Stimulated activated CD8-positive, alpha-beta memory T cell treated with anti-CD3 and anti-CD28 coated beads, Interleukin-7, amount 100 ng/mL, for 48 hours (primary cell): ENCODE results near the gene S100A7.

Source experiments
- DNase-seq, 2 donors: peaks; one replicate each; pipeline ENCODE4 v3.0.0-alpha.2; 2020; ENCODE audit warnings: low read depth in 1 of 2; ENCODE audit errors: extremely low read depth in 1 of 2

Gene S100A7

DNA sequence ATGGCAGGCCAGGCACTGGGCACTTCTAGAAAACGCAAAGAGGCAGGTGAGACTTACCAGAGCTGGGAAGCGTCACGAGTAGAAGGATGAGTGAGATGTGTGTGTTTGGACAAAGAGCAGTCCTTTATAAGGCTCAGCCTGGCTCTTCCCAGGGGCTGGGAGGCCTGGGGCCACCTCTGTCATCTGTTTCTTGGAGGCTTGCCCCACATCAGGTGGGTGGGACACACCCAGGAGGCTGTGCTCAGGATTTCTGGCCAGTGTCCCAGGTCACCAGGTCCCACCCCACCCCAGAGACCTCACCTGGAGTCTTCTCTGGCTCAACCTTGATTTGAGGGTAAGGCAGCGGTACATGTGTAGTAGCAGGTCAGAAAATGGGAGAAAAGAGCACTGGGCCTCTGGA lies at the start of gene S100A7:
Gene S100A7 (minus strand): TSS at position 101 of the 400 bp plus-strand sequence. CDS start 1,638 bp downstream, outside the sequence.
- DNase-seq: no peak

DNA sequence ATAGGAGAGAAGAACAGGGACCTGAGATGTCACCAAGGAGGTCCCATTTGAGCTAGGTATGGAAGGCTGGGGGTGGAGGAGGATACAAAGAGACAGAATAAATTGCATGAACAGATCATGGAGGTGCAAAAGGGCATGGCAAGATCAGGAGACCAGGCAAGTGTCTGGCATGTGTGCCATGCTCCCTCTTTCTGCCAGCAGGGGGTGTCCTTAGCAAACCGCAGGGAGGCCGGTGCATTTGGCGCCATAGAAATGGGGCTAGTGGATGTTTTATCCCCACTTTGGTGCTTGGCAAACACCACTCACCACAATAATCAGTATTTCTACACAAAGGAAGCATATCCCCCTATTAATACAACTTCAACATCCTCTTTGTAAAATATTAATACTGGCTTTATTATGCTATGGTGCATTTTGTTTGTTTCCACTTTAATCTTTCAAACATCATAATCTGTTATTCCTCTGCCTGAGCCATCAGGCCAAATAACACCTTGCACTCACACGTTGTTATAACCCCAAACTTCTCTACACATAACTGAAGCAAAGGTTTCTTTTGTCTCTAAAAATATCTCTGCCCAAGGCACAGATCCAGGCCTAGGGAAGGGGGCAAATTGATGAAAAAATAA lies 49.4 kb upstream of the S100A7 start:
- peak; percentile 45 to 51 for DNase-seq

DNA sequence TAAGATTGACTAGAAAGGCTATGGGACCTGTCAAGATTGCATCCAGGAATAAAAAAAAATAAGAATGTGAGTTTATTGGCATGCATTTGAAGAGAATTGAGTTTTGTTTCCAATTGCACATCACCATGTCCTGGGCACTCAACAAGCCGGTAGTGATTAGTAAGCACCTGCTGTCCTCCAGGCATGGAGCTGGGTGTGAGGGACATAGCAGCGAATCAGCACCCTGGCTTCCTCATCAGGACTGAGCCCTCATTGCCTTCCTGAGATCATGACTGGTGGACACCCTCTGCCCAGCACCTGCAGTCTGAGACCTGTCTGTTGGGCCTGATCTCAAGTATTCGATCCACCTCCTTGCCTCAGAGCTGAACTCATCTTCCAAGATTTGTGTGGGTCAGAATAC lies 48.6 kb upstream of the S100A7 start:
- DNase-seq: no peak

DNA sequence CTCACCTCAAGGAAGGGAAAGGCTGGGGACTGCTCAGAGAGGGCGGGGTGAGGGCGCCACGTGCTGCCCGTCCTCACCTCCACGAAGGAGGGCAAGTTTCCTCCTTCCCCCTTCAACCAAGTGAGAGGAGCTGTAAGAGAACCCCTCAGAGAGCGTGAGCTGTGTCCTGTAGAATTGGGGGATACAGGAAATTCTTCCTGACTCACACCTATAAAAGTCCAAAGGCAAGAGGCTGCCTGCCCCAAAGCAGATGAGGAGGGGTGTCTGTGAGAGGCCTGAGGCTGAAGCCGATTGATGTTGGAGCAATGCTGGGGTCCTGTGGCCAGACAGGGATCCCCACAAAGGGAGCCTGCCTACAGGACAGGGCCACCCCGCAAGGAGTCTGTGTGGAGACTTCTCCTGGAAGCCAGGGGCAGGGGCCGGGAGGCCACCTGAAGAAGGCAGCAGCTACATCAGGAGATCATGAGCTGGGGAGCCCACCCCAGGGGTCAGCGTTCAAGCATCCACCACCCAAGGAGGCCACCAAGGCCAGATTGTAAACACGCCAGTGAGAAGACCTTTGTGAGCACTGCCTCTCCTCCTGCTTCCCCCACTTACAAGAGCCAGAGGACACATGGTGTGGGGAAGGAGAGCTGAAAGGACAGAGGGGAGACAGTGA lies 47.6 kb upstream of the S100A7 start:
- no peak for DNase-seq

DNA sequence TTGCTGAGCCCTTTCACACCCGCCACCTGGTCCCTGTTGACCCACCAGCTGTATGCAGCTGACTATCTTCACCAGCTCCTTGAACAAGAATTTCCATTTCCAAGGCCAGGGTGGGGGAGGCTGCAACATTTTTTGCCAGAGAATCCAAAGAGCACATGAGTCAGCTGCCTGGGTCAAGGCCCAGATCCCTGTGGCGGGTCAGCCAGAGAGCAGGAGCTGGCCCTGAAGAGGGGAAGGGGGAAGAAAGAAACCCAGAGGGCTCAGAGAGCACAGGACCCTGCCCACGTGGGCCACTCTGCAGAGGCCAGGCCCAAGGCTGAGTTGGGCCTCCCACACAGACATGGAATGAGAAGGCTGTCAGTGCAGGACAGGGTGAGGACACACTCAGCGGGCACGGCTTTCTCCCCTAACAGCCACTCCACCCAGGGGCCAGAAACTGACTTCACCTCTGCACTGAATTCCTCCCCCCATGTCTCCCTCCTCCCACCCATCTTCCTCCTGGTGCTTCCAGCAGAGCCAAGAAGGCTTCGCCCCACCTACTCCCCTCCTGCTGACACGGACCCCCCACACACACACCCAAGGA lies 46.5 kb upstream of the S100A7 start:
- no peak for DNase-seq

DNA sequence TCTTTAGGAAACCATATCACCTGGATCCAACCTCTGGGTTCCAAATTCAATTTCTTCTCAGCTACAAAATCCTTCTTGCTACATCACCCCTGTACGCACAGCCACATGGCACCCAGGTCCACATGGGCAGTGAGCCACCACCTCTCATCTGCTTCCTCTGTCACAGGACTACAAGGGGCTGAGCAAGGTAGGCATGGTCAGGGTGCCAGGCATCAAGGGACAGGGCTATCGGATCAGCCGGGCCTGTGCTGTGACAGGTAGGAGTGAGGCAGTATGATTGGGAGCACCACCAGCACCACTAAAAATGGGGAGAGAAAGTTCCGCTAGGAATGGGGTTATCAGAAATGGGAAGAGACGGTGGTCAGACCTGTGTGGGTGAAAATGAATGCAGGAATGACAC lies 45.9 kb upstream of the S100A7 start:
- no peak for DNase-seq

DNA sequence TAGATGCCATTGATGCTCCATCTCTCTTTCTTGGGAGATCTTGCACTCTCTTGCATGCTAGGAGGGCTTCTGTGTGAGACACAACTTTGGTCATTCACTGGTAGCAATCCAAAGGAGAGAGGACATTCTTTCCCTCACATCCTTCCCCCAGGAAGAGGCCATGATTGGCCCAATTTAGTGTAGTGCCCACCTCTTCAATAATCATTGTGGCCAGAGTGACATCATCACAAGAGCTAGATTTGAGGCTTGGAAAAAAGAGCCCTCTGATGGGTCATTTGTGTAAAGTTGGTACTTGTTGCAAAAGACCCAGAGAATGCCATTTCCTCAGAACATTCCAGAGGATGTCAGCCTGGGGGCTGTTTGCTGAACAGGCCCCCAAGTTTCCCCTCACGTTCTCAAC lies 45.1 kb upstream of the S100A7 start:
- DNase-seq: no peak

DNA sequence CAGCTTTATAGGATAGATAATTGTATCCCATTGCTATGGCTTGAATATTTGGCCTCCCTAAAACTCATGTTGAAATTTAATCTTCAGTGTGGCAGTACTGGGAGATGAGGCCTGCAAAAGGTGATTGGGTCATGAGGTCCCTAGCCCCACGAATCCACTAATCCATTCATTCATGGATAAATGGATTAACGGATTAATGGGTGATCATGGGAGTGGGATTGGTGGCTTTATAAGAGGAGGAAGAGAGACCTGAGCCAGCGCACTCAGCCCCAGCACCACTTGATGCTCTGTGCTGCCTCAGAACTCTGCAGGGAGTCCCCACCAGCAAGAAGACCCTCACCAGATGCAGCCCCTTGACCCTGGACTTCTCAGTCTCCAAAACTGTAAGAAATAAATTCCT lies 43.3 kb upstream of the S100A7 start:
- DNase-seq: no peak

DNA sequence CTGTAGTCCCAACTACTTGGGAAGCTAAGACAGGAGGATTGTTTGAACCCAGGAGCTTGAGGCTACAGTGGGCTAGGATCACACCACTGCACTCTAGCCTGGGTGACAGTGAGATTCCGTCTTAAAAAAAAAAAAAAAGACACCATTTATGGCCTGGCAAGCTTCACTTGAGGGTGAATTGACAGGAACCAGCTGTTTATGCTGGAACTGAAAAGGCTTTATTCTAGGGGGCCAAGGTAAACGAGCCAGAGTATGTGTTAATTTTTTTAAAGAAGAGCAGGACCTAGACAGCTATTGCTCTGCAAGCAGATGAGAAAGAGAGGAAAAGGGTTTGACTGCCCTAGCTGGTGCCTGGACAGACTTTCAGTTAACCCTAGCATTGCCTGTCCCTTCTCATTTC lies 38.3 kb upstream of the S100A7 start:
- no peak for DNase-seq

DNA sequence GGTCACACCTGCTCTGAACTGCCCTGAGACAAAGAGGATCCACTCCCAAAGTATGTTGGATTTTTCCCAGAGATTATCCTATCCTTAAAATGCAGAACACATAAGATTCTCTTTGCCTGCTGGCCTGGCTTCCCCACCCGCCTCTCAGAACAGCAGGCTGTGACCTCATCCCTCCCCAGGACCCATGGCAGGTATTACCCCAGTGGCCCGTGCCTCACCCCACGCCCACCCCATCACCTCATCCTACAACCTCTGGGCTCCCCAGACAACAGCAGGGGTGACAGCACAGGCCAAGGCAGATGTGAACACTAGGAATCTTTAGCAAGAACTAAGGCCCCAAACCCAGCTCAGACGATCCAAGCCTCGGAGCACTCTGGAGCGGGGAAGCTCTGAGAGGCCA lies 35.1 kb upstream of the S100A7 start:
- no peak for DNase-seq

DNA sequence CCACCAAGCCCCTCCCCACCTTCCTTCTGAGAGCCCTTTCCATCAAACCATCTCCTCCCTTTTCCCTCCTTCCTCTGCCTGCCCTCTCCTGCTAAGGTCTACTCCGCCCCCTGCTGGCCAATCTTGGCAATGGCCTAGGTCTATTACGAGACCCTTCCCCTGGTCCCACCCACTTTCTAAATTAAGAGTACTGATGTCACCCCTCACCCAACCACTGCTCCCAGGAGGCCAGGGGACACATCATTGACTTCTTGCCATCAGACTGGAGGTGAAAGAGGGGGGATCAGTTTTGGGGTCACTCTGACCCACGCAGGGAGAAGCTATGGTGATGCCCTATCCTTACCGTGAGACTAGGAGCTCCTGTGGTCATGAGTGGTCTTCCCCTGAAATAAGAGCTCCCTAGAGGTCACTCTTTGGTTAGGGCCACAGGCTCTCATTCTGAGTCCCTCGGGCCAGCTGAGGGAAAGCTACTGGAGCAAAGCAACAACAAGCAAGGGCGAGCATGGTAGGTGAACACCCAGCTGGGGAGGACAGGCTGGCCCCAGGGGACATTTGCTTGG lies 34.6 kb upstream of the S100A7 start:
- peak; percentile 37 to 75 for DNase-seq

DNA sequence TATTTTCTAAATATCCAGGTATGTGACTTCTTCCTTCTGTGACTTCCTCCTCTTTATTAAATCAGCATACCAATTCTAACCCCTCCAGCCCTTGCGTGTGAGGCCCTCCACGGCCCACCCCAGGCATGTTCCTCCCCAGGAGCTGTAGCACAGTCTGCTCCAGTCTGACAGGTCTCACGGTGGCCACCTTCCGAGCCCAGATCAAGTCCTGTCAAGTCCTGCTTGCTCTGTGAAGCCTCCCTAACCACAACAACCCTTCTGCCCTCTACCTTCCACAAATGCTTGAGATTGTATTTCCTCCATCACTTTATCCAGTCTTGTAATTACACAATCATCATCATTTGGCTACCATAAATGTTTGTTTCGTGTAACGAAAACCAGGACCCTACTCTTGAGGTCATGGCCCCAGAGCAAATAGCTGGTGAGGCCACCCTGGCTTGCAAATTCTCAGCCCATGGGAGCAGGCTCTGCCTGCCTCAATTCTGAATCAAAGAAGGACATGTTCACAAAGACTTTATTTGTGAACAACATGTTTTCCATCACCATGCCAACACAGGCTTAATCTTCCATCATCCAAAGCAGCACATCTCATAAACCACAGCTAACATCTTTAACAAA lies 33.0 kb upstream of the S100A7 start:
- no peak for DNase-seq

DNA sequence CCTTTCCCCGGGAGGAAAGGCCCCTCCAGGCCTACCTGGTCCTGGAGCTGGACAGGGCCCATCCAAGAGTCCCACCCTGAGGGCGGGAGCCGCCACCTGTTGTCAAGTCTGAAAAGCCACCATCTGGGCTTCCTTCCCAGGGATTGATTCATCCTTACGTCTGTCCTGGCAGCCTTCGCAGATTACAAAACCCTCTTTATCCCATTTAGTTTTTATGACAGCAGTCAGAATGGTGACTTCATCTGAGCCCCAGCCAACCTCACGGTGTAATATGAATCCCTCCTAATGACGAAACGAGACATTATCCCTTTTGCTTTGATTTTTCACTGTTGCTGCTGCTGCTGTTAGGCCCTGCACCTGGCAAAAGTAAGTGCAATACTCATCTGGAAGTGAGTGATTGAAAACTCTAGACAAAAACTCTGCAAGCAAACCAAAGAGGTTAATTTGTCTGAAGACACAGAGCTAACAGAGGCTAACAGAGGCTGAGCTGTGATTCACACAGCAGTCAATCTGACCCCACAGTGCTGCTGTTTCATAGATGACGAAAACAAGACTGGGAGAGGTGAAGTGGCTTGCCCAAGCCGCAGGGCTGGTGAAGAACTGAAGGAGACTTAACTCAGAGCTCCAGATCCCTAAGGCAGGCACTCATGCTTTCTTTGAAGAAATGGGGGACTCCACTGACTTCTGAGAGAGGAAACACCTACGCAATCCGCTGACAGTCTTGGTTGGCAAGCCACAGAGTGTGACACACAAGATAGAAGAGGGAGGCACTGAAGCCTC lies 30.0 kb upstream of the S100A7 start:
- DNase-seq: no peak

DNA sequence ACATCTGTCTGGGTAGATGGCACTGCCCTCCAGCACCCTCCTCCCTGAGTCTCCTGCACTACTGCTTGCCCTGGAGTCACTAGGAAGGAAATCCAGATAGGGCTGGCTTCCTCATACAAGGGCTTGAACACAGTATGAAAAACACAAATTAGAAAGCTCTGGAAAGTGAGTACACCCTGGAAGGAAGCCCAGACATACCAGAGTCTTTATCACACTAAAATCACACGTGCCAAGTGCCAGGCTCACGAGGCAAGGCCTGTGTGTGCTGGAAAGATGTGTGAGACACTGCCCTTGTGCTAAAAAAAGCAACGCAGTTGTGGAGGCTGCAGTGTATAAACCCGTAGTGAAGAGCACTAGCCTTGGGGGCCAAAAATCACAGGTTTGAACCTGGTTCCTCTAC lies 28.3 kb upstream of the S100A7 start:
- DNase-seq: no peak

DNA sequence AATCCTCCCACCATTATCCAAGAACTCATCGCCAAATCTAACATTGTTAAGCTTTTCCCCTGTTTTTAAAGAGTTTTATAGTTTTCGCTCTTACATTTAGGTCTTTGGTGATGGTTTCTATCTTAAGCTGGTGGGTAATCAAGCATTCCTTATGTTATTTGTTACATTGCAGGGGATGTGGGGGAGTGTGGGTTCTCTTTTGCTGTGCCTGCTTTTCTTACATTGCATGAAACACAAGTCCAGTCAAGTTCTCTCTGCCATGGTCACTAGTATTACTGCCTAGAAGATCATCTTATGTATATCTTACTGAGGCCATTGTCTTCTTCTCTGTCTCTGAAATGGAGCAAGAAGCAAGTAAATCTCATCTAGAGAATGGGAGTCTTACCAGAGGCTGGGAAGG lies 27.3 kb upstream of the S100A7 start:
- no peak for DNase-seq

DNA sequence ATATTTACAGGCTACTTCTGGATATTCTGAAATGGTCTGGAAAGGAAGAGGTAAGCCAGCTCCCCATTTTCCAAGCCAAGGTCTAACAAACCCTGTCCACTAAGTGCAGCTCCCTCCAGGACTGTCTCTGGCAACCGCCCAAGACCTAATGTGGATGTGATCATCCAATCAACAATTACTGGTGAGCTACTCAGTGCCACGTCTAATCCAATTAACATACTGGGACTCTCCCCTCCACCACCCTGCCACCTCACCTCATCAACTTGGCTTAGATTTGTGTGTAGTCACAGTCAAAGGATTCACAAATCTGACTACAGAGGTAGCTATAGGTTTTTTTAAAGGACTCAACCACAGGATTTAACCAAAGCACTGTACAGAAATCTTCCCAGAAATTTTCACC lies 25.4 kb upstream of the S100A7 start:
- DNase-seq: no peak

DNA sequence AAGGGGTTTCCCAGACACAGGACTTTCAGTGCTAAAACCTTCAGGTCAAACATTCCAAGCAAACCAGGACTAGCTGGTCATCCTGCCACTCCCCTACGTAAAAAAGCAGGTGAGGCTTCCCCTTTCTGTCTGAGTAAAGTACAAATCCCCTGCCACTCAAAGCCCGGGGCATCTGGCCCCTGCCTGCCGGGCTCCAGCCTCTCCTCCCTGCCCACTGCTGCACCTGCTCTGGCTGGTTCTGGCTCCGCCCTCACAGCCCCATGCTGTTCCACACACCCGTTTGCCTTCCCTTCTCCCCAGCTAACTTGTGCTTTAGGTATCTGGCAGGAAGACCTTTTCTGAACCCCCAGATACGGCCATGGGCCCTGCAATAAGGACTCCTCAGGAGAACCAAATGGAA lies 23.3 kb upstream of the S100A7 start:
- no peak for DNase-seq

DNA sequence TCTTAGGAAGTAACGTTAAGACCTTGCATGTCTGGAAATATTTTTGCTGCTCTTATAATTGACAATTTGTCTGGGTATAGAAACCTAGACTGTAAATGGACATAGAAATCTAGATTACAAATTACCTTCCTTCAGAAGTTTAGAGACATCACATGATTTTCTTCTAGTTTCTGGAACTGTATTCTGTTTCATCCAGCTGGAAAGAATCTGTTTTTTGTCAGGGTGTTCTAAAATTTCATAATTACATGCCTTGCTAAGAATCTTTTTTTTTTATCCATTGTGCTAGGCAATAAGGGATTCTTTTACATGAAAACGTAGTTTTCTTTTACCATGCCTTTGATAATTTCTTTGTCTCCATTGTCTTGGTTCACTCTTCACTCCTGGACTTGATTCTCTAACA lies 20.7 kb upstream of the S100A7 start:
- DNase-seq: no peak

DNA sequence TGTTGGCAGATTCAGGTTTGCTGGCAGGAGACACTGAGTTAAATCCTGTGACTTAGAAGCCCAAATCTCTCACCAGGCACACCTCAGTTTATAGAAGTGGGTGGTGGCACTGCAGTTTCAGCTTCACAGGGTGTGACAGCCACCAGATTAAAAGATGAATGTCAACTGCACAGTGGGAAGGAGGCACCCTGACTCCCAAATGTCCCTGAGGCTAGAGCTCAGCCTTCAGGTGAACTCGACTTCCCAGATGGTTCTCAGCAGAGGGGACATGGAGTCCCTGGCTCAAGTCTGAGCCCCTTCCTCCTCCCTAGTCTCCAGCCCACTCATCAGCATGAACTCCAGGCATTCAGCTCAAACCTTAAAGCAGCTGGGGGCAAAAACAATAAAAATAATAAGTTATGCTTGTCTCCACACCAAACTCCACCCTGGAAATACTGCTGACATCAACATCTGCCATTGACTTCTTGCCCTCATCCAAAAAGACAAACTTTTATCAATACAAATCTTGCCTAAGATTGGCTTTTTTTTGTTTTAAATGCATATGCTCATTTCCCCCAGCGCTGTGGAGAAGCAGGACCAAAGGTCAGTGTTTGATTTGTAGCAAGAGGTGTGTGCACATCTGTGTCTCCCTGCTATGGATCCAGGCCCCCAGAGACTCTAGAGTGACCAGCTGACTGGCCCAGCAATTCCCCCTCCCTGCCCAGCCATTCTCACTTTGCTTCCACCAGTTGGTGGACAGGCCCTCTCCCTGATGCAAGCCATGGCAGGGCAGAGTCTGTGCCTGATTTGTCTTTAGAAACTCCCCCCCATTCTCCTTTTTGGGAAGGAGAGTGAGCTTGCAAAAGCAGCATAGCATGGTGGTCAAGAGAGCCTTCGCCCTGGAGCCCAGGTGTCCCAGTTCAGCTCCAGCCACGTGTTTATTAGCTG lies 18.5 kb upstream of the S100A7 start:
- no peak for DNase-seq
